Kasumi-1 (cell line): ENCODE measurements around the gene TSSC4.

Experiments
- DNase-seq, 2 experiments: peaks; one replicate each; lab custom pipeline; 2025; lab: John Stamatoyannopoulos, UW

TSSC4 gene

GRCh38 chr11:2400762-2401435, 349 bp downstream of the TSSC4 start:
- no peak for DNase-seq

- DNase-seq: no peak
These were observed 960 bp downstream of the TSSC4 start for GRCh38 chr11:2401436-2401984.

- DNase-seq: no peak
These were observed 1.6 kb downstream of the TSSC4 start for GRCh38 chr11:2402106-2402505.

GRCh38 chr11:2402890-2403645, 2.5 kb downstream of the TSSC4 start:
- no peak for DNase-seq

- no peak for DNase-seq
These were observed 4.2 kb downstream of the TSSC4 start for GRCh38 chr11:2404735-2405196.

GRCh38 chr11:2406451-2406850, 5.9 kb downstream of the TSSC4 start:
- no peak for DNase-seq

- no peak for DNase-seq
These were observed 6.4 kb downstream of the TSSC4 start for GRCh38 chr11:2406878-2407410.

- no peak for DNase-seq
These were observed 8.1 kb downstream of the TSSC4 start for GRCh38 chr11:2408671-2409070.

- no peak for DNase-seq
These were observed 8.6 kb downstream of the TSSC4 start for GRCh38 chr11:2409126-2409525.

- DNase-seq: no peak
These were observed 9.3 kb downstream of the TSSC4 start for GRCh38 chr11:2409611-2410468.

- no peak for DNase-seq
These were observed 10.1 kb downstream of the TSSC4 start for GRCh38 chr11:2410616-2411015.

GRCh38 chr11:2411446-2412305, 11.1 kb downstream of the TSSC4 start:
- DNase-seq: no peak

- no peak for DNase-seq
These were observed 11.8 kb downstream of the TSSC4 start for GRCh38 chr11:2412323-2412722.

- DNase-seq: no peak
These were observed 13.4 kb downstream of the TSSC4 start for GRCh38 chr11:2413742-2414579.

- no peak for DNase-seq
These were observed 14.1 kb downstream of the TSSC4 start for GRCh38 chr11:2414616-2415015.

- no peak for DNase-seq
These were observed 14.6 kb downstream of the TSSC4 start for GRCh38 chr11:2415171-2415570.

GRCh38 chr11:2415601-2416380, 15.2 kb downstream of the TSSC4 start:
- no peak for DNase-seq

- no peak for DNase-seq
These were observed 16.2 kb downstream of the TSSC4 start for GRCh38 chr11:2416765-2417164.
